Measurements from ENCODE around the gene HLF.

The HLF gene, protein sequence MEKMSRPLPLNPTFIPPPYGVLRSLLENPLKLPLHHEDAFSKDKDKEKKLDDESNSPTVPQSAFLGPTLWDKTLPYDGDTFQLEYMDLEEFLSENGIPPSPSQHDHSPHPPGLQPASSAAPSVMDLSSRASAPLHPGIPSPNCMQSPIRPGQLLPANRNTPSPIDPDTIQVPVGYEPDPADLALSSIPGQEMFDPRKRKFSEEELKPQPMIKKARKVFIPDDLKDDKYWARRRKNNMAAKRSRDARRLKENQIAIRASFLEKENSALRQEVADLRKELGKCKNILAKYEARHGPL

GRCh38 chr17:55264645-55265298, at the start of gene HLF:
Gene HLF (plus strand): TSS chr17:55264960. CDS start chr17:55265485, 525 bp downstream.
- peak; percentile 76 for DNase-seq

GRCh38 chr17:55215711-55216110, 49.0 kb upstream of the HLF start:
- DNase-seq = no peak

GRCh38 chr17:55216888-55217287, 47.9 kb upstream of the HLF start:
- no peak for DNase-seq

DNA sequence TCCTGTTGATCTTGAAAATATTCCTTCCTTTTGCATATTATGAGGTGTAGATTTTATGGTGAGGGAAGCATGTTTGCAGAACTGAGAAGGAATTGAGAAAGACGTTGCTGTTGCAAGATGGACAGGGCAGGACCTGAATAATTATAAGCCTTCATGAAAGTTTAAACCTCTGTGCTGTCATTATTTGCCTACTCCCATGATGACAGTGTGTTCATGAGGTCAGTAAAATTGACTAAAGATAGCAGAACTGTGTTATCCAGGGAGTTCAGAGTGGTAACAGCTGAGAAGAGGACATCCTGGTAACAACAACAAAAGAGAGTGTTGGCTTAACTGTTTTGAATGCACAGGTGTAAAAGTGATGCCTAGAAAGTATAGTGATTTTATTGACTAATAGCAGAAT, 45.3 kb upstream of the HLF start:
- no peak for DNase-seq

GRCh38 chr17:55219934-55220333, 44.8 kb upstream of the HLF start:
- DNase-seq = no peak

GRCh38 chr17:55223524-55223923, 41.2 kb upstream of the HLF start:
- no peak for DNase-seq

- no peak for DNase-seq
Observed at GRCh38 chr17:55224746-55225145, 40.0 kb upstream of the HLF start.

GRCh38 chr17:55225237-55225636, 39.5 kb upstream of the HLF start:
- no peak for DNase-seq

DNA sequence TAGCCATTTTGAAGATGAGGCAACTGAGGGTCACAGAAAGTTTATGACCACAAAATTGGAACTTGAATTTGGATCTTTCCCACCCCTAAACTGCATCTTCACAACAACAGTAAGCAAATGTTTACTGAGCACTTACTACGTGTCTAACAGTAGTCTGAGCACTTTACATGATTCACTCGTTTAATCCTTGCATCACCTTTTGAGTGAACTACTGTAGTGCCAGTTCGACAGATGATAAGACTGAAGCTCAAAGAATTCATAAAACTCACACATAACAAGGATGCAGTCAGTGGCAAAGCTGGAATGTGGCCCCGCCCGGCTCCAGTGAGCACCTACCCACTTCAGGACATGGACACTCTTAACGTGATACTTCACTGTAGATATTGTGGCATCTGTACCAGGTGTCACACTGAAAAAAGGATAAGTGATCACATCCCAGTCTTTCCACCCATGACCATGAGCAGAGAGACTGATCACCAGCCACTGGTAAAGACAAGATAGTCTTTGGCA, 36.0 kb upstream of the HLF start:
- no peak for DNase-seq

DNA sequence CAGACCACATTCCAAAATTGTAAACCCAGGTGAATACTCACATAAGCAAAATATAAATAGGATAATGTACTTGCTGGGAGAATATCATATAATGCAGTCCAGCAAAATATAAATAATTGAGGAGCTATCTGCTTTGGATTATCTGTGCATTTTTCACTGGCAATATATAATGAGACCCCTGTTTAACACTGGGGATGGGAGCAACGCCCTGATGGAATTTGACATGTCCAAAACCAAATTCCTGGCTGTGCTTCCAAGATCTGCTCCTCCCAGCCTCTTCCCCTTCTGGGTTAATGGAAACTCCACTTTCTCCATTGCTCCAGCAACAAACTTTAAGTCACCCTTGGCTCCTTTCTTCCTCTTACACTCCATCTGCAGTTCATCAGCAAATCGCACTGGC, 35.5 kb upstream of the HLF start:
- no peak for DNase-seq

DNA sequence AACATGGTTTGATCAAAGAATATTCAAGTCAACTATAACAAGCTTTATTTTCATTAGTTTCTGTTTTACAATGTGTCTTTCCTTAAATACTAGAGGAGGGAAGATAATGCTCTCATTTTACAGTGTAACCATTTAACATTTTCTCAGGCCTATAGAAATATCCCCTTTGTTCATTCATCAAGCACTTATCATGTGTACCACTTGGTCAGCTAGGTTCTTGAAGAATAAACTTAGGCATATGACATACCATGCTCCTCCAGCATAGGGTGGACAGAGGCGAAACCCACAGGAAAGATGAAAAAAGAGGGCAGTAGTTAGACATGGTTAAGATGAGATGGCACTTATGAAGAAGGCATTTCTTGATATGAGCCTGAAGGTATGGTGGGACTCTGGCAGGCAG, 34.0 kb upstream of the HLF start:
- DNase-seq = no peak

DNA sequence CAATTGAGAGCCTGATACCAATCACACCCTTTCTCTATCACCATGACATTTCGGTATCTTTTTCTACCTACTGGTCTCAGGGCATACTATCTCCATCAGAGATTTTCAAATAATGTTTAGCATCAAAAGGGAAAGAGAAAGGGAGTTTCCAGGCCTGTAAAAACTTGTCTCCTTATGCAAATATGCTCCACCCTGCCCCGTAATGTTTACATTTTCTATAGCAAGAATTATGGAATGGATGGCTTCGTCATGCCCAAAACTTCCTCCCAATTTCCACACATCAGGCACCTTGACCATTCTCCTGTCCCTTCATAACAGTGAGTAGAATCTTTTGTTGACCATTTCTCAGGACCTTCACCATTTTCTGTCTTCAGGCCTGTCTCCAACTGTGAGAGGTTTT, 30.9 kb upstream of the HLF start:
- no peak for DNase-seq

DNA sequence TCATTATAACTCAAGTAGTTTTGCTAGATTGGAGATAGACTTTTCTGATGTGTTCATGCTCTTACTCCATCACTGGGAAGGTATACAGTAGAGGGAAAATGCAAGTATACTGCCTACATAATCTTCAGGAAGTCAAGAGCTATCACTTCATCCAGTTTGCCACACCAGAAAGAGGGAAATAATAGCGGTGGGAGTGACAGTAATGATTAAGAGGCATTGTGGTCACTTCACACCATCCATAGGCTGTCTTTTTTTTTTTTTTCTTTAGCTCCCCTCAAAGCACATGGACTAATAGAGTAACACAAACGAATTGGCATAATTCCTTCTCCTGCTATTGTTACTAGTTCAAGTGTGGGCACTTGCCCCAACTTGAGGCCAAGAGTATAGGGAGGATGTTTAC, 28.4 kb upstream of the HLF start:
- no peak for DNase-seq

- DNase-seq = no peak
Observed at GRCh38 chr17:55237268-55237667, 27.5 kb upstream of the HLF start.

DNA sequence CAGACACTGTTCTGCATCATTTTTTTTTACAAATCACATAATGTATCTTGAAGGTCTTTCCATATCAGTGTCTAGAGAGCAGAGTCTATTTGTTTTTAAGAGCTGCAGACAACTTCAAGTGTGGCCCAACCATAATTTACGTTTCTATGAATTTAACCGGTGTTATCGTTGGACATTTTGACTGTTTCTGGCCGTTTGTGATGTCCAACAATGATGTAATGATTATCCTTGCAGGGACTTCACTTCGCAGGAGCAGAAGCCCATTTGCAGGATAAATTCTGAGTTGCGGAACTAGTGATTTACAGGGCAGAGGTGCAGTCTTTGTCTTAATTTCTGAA, 26.9 kb upstream of the HLF start:
- DNase-seq = no peak

GRCh38 chr17:55238179-55238930, 26.4 kb upstream of the HLF start:
- DNase-seq = peak; percentile 85

GRCh38 chr17:55238931-55239297, 25.8 kb upstream of the HLF start:
- no peak for DNase-seq

- DNase-seq = no peak
Observed at GRCh38 chr17:55241097-55241496, 23.7 kb upstream of the HLF start.

DNA sequence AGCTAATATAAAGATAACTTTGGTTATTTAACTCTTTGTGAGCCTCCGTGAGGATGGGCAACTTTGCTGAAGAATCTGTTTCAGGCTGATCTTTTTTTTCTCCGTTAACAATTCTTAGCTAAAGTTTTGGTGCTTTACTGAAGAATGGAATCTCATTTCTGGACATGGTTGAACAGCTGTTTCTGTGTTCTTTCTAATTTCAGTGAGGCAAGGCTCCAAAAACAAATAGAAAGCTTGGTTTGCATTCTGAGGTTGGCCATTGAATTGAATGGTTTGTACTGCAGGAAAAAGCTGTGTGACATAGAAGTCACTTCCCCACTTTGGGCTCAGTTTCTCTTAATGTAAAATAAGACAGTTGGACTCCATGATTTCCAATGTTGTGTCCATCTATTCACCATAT, 22.3 kb upstream of the HLF start:
- DNase-seq = no peak

DNA sequence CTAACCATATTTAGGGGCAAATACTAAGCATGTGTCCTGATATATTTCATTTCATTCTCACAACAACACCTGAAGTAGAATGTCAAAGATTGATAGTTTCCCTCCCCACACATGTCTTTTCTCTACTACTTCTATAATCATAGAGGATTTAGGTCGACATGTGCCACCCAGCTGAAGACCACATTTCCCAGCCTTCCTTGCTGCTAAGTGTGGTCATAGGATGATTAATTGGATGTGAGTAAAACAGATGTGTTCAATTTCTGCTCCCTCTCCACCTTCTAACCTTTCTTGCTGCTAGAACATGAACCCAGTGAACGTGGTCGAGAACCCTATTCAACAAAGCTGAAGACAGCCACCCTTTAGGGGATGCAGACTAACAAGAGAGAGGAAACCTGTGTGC, 18.8 kb upstream of the HLF start:
- no peak for DNase-seq

- DNase-seq = no peak
Observed at GRCh38 chr17:55246583-55246982, 18.2 kb upstream of the HLF start.

GRCh38 chr17:55248077-55248476, 16.7 kb upstream of the HLF start:
- DNase-seq = no peak

GRCh38 chr17:55249861-55250260, 14.9 kb upstream of the HLF start:
- no peak for DNase-seq

DNA sequence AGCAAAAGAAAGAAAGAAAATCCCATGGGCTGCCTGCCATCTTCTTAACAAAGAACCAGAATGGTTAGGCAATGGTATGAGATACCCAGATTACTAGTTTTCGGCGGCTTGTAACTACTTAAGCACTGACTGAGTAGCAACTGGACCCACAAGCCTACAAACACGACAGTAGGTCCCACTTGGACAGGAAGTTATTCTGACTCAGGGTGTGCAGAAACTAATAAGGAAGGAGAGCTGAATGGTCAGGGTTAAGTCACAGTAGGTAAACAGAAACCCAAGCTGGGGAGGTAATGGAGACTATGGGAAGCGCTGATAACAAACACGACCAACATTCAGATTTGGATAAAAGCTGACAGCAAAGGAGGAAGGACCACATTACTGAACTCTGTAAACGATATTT, 10.4 kb upstream of the HLF start:
- DNase-seq = no peak

Measured in activated T-cell treated with anti-CD3 and anti-CD28 coated beads, Interleukin-2, amount 50 U/mL, for 1 hour (primary cell).